HEK293T (cell line): ENCODE data around the gene GPR63.

Experiments used
- ELF4 ChIP-seq: fragments of 450-650 bp; IDR thresholded peaks from 2 replicates; pipeline ENCODE4 v1.6.1; 2017; ENCODE audit warnings: antibody characterized with exemption
- FOXA1 ChIP-seq: fragments of 450-650 bp; IDR thresholded peaks from 2 replicates; pipeline ENCODE4 v1.6.1; 2016; ENCODE audit warnings: mild to moderate bottlenecking
- FOXK2 ChIP-seq: fragments of 450-650 bp; IDR thresholded peaks from 2 replicates; pipeline ENCODE4 v1.6.1; 2016; ENCODE audit warnings: mild to moderate bottlenecking
- NFRKB ChIP-seq: fragments of 450-650 bp; IDR thresholded peaks from 2 replicates; pipeline ENCODE4 v1.6.1; 2016; ENCODE audit warnings: mild to moderate bottlenecking, moderate library complexity
- SP1 ChIP-seq: fragments of 450-650 bp; IDR thresholded peaks from 2 replicates; pipeline ENCODE4 v1.6.1; 2017
- SUZ12 ChIP-seq: fragments of 450-650 bp; IDR thresholded peaks from 2 replicates; pipeline ENCODE4 v1.6.1; 2016; ENCODE audit warnings: mild to moderate bottlenecking
- TARDBP ChIP-seq: fragments of 450-650 bp; IDR thresholded peaks from 2 replicates; pipeline ENCODE4 v1.6.1; 2016
- ZNF384 ChIP-seq: fragments of 450-650 bp; IDR thresholded peaks from 2 replicates; pipeline ENCODE4 v1.6.1; 2016

DNA sequence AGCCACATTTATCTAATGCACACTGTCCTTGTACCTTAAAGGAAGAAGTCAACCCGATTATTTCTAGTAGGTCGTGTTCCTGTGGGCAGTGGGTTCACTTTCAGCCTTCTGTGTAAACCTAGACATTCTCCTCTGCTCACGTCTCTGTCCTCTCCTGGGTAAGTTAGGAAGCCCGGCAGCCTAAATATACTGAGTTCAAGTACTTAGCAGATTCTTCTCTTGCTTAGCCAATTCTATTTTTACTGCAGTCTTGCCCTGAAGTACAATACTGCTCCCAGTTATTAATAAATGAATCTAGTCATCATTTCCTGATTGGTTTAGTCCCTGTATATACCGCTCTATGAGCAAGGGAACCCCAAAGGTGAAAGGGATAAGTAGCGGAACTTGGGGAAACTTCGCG is 14.6 kb upstream of the GPR63 start:
- TF ChIP-seq ELF4 (no peak), FOXA1 (no peak), SUZ12 (no peak), SP1 (no peak), NFRKB (no peak), TARDBP (no peak), FOXK2 (no peak), ZNF384 (no peak)
